ENCODE data around the gene MPC1. TPM values are rescaled to one million over a fixed set of nuclear protein-coding genes. Genes with fewer than 3 reads are reported as not detected.

MPC1 gene
- total and polyA plus RNA-seq, 4 experiments from 2014 or later = 33.1 to 85.0 (median 46.0) TPM

GRCh38 chr6:166415306-166415705 lies 32.6 kb upstream of the MPC1 start:
- H3K4me1 ChIP-seq (ENCODE audit: insufficient read depth, low read length) = peaks cover 100% of the 10 kb centered on the region
- CTCF ChIA-PET (ENCODE audit: partially characterized antibody) = interaction anchor here (0.6 to 4.9 kb wide), 7 partner anchors 11 to 101 kb away, joined by 3 to 31 read pairs (median 5); no protein-coding TSS in a partner anchor
- peak overlapping the region; percentile 26 for H3K27ac ChIP-seq (ENCODE audit: low read depth, low read length)
- peak overlapping the region; percentile 96 to 99 (median 98) for H3K27ac Mint-ChIP-seq
- peaks cover 0 to 4% of the 10 kb centered on the region in 2 donors for H3K27me3 Mint-ChIP-seq
- POLR2A ChIA-PET (ENCODE audit: partially characterized antibody) = interaction anchor here (0.7 to 2.8 kb wide), 9 partner anchors 8 to 212 kb away, joined by 3 to 11 read pairs (median 5); partner anchors contain the start of gene RPS6KA2
- no peaks in the 10 kb centered on the region for H3K27me3 ChIP-seq (ENCODE audit: insufficient read depth, low read length)
- H3K9me3 Mint-ChIP-seq = peaks cover 2 to 15% (median 6%) of the 10 kb centered on the region in 8 donors
- DNase-seq = peak; percentile 53 to 67 (median 62)
- H3K4me3 Mint-ChIP-seq = peak overlapping the region; percentile 51 to 85 (median 74)
- peaks cover 18 to 20% of the 10 kb centered on the region in 2 donors for H3K36me3 Mint-ChIP-seq
- intact Hi-C loops (cut with micrococcal nuclease) = loop anchor here (10.0 kb wide), 2 partner anchors 539 to 709 kb away; partner anchors contain the start of genes CCR6 and RNASET2
- H3K4me1 Mint-ChIP-seq = peaks cover 67 to 98% (median 86%) of the 10 kb centered on the region in 4 donors
- no peaks in the 10 kb centered on the region for H3K36me3 ChIP-seq (ENCODE audit: insufficient read depth, low read length)
- H3K4me3 ChIP-seq (ENCODE audit: low read length in 2 of 2) = peak overlapping the region; percentile 2 to 8
- H3K9me3 ChIP-seq (ENCODE audit: control insufficient read depth in 1 of 2, low read length in 2 of 2) = no peaks in the 10 kb centered on the region

- H3K4me1 ChIP-seq (ENCODE audit: insufficient read depth, low read length) = peaks cover 85% of the 10 kb centered on the region
- H3K9me3 ChIP-seq (ENCODE audit: control insufficient read depth in 1 of 2, low read length in 2 of 2) = no peaks in the 10 kb centered on the region
- H3K36me3 ChIP-seq (ENCODE audit: insufficient read depth, low read length) = no peaks in the 10 kb centered on the region
- ChIA-PET POLR2A (ENCODE audit: partially characterized antibody) (interaction anchor here (1.3 to 2.1 kb wide), 2 partner anchors 22 to 75 kb away, joined by 4 to 6 read pairs; no protein-coding TSS in a partner anchor), CTCF (ENCODE audit: partially characterized antibody) (interaction anchor here (1.0 to 4.9 kb wide), 3 partner anchors 13 to 32 kb away, joined by 3 to 31 read pairs (median 6); no protein-coding TSS in a partner anchor)
- no peak overlapping the region for H3K4me3 ChIP-seq (ENCODE audit: low read length in 2 of 2)
- no peaks in the 10 kb centered on the region for H3K27me3 ChIP-seq (ENCODE audit: insufficient read depth, low read length)
- Mint-ChIP-seq H3K36me3 (peaks cover 15 to 18% of the 10 kb centered on the region in 2 donors), H3K4me1 (peaks cover 61 to 94% (median 78%) of the 10 kb centered on the region in 4 donors), H3K4me3 (peak overlapping the region; percentile 31 to 85 (median 66)), H3K27me3 (peaks cover 0 to 4% of the 10 kb centered on the region in 2 donors), H3K9me3 (peaks cover 2 to 15% (median 6%) of the 10 kb centered on the region in 8 donors), H3K27ac (peak overlapping the region; percentile 70 to 99 (median 78))
- peak in 4 of 5 donors; percentile 24 to 58 (median 38) for DNase-seq
- no peak overlapping the region for H3K27ac ChIP-seq (ENCODE audit: low read depth, low read length)
- intact Hi-C loops (cut with micrococcal nuclease) = loop anchor here (10.0 kb wide), 2 partner anchors 541 to 711 kb away; partner anchors contain the start of genes CCR6 and RNASET2
Observed at GRCh38 chr6:166413491-166413951, 30.8 kb upstream of the MPC1 start.

- peaks cover 79% of the 10 kb centered on the region for H3K4me1 ChIP-seq (ENCODE audit: insufficient read depth, low read length)
- H3K36me3 ChIP-seq (ENCODE audit: insufficient read depth, low read length) = no peaks in the 10 kb centered on the region
- peaks cover 15 to 18% of the 10 kb centered on the region in 2 donors for H3K36me3 Mint-ChIP-seq
- no peak for DNase-seq
- H3K4me3 ChIP-seq (ENCODE audit: low read length in 2 of 2) = no peak overlapping the region
- H3K27ac Mint-ChIP-seq = peak overlapping the region; percentile 70 to 99 (median 78)
- no peaks in the 10 kb centered on the region for H3K9me3 ChIP-seq (ENCODE audit: control insufficient read depth in 1 of 2, low read length in 2 of 2)
- H3K27ac ChIP-seq (ENCODE audit: low read depth, low read length) = no peak overlapping the region
- POLR2A ChIA-PET (ENCODE audit: partially characterized antibody) = interaction anchor here (1.3 to 2.1 kb wide), 2 partner anchors 23 to 75 kb away, joined by 4 to 6 read pairs; no protein-coding TSS in a partner anchor
- H3K27me3 ChIP-seq (ENCODE audit: insufficient read depth, low read length) = no peaks in the 10 kb centered on the region
- peaks cover 0 to 4% of the 10 kb centered on the region in 2 donors for H3K27me3 Mint-ChIP-seq
- intact Hi-C loops (cut with micrococcal nuclease) = loop anchor here (10.0 kb wide), 2 partner anchors 542 to 712 kb away; partner anchors contain the start of genes CCR6 and RNASET2
- H3K4me1 Mint-ChIP-seq = peaks cover 58 to 92% (median 75%) of the 10 kb centered on the region in 4 donors
- peak overlapping the region; percentile 10 to 85 (median 66) for H3K4me3 Mint-ChIP-seq
- H3K9me3 Mint-ChIP-seq = peaks cover 2 to 15% (median 6%) of the 10 kb centered on the region in 8 donors
- CTCF ChIA-PET (ENCODE audit: partially characterized antibody) = interaction anchor here (4.9 kb wide), 1 partner anchor 13 kb away, joined by 31 read pairs; no protein-coding TSS in a partner anchor
Observed at GRCh38 chr6:166412911-166413384, 30.2 kb upstream of the MPC1 start.

DNA sequence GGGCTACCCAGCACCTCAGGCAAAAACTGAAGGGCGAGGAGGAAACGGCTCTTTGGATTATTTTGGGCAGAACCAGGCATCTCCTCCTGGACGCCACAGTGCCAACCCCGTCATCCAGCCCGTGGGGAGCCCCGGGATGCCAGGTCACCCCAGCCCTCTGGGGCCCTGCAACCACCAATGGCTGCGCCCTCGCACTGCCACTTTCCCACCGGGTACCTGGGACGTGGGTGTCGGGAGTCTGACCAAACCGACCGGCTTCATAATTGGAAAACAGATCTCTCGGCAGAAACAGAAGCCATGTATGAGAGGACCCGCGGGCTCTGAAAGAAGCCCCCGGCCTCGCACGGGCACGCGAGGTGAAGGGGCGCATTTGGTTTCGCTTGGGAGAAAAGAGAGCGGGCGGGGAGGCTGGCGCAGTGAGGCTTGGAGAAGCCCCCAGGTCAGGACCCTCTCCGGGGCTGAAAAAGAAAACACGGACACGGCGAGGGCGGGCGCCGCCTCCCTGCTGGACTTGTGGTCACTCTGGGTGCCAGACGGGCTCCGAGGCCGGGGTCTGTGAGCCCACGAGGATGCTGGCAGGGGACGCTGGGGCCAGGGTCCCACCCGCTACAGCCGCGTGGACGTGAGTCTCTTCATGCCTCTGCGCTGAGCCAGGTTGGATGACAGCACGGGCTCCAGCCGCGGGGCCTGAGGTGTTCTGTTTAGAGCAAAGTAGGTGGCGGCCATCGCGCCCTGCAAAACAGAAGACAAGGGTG lies 29.6 kb upstream of the MPC1 start:
- POLR2A ChIA-PET (ENCODE audit: partially characterized antibody) = interaction anchor here (0.6 to 2.1 kb wide), 7 partner anchors 12 to 215 kb away, joined by 3 to 8 read pairs (median 5); partner anchors contain the start of gene RPS6KA2
- intact Hi-C loops (cut with micrococcal nuclease) = loop anchor here (10.0 kb wide), 2 partner anchors 542 to 712 kb away; partner anchors contain the start of genes CCR6 and RNASET2
- peaks cover 2 to 15% (median 5%) of the 10 kb centered on the region in 8 donors for H3K9me3 Mint-ChIP-seq
- H3K36me3 Mint-ChIP-seq = peaks cover 12 to 18% of the 10 kb centered on the region in 2 donors
- no peaks in the 10 kb centered on the region for H3K27me3 ChIP-seq (ENCODE audit: insufficient read depth, low read length)
- H3K36me3 ChIP-seq (ENCODE audit: insufficient read depth, low read length) = no peaks in the 10 kb centered on the region
- peak overlapping the region; percentile 38 for H3K27ac ChIP-seq (ENCODE audit: low read depth, low read length)
- DNase-seq = no peak
- peaks cover 0 to 2% of the 10 kb centered on the region in 2 donors for H3K27me3 Mint-ChIP-seq
- CTCF ChIA-PET (ENCODE audit: partially characterized antibody) = interaction anchor here (0.7 to 5.0 kb wide), 10 partner anchors 9 to 177 kb away, joined by 3 to 50 read pairs (median 8); no protein-coding TSS in a partner anchor
- peaks cover 73% of the 10 kb centered on the region for H3K4me1 ChIP-seq (ENCODE audit: insufficient read depth, low read length)
- peaks cover 56 to 86% (median 70%) of the 10 kb centered on the region in 4 donors for H3K4me1 Mint-ChIP-seq
- peak overlapping the region; percentile 88 to 96 (median 91) for H3K27ac Mint-ChIP-seq
- no peaks in the 10 kb centered on the region for H3K9me3 ChIP-seq (ENCODE audit: control insufficient read depth in 1 of 2, low read length in 2 of 2)
- H3K4me3 ChIP-seq (ENCODE audit: low read length in 2 of 2) = peak overlapping the region in 1 of 2 donors; percentile 19
- H3K4me3 Mint-ChIP-seq = peak overlapping the region; percentile 80 to 93 (median 86)

GRCh38 chr6:166411721-166412151 lies 29.0 kb upstream of the MPC1 start:
- Mint-ChIP-seq H3K9me3 (peaks cover under 1 to 11% (median 4%) of the 10 kb centered on the region in 8 donors), H3K27me3 (no peaks in the 10 kb centered on the region), H3K4me1 (peaks cover 50 to 80% (median 64%) of the 10 kb centered on the region in 4 donors), H3K4me3 (peak overlapping the region; percentile 80 to 93 (median 86)), H3K36me3 (peaks cover 6 to 14% of the 10 kb centered on the region in 2 donors), H3K27ac (peak overlapping the region; percentile 88 to 96 (median 91))
- H3K9me3 ChIP-seq (ENCODE audit: control insufficient read depth in 1 of 2, low read length in 2 of 2) = no peaks in the 10 kb centered on the region
- H3K27me3 ChIP-seq (ENCODE audit: insufficient read depth, low read length) = no peaks in the 10 kb centered on the region
- intact Hi-C loops (cut with micrococcal nuclease) = loop anchor here (10.0 kb wide), 2 partner anchors 543 to 713 kb away; partner anchors contain the start of genes CCR6 and RNASET2
- H3K36me3 ChIP-seq (ENCODE audit: insufficient read depth, low read length) = no peaks in the 10 kb centered on the region
- H3K4me1 ChIP-seq (ENCODE audit: insufficient read depth, low read length) = peaks cover 67% of the 10 kb centered on the region
- POLR2A ChIA-PET (ENCODE audit: partially characterized antibody) = interaction anchor here (0.6 to 1.3 kb wide), 7 partner anchors 11 to 216 kb away, joined by 3 to 8 read pairs (median 3); partner anchors contain the start of gene RPS6KA2
- CTCF ChIA-PET (ENCODE audit: partially characterized antibody) = interaction anchor here (0.7 to 5.0 kb wide), 10 partner anchors 8 to 176 kb away, joined by 3 to 50 read pairs (median 6); no protein-coding TSS in a partner anchor
- peak overlapping the region in 1 of 2 donors; percentile 19 for H3K4me3 ChIP-seq (ENCODE audit: low read length in 2 of 2)
- peak; percentile 47 to 57 (median 55) for DNase-seq
- H3K27ac ChIP-seq (ENCODE audit: low read depth, low read length) = peak overlapping the region; percentile 38

- peak overlapping the region; percentile 80 to 93 (median 86) for H3K4me3 Mint-ChIP-seq
- intact Hi-C loops (cut with micrococcal nuclease) = loop anchor here (10.0 kb wide), 2 partner anchors 544 to 714 kb away; partner anchors contain the start of genes CCR6 and RNASET2
- ChIA-PET POLR2A (ENCODE audit: partially characterized antibody) (interaction anchor here (0.6 to 1.5 kb wide), 9 partner anchors 8 to 216 kb away, joined by 3 to 8 read pairs (median 3); partner anchors contain the start of gene RPS6KA2), CTCF (ENCODE audit: partially characterized antibody) (interaction anchor here (0.7 to 5.0 kb wide), 11 partner anchors 8 to 176 kb away, joined by 3 to 50 read pairs (median 4); no protein-coding TSS in a partner anchor)
- H3K4me1 Mint-ChIP-seq = peaks cover 45 to 76% (median 60%) of the 10 kb centered on the region in 4 donors
- Histone ChIP-seq H3K4me3 (ENCODE audit: low read length in 2 of 2) (peak overlapping the region in 1 of 2 donors; percentile 19), H3K27ac (ENCODE audit: low read depth, low read length) (peak overlapping the region; percentile 38), H3K27me3 (ENCODE audit: insufficient read depth, low read length) (no peaks in the 10 kb centered on the region), H3K36me3 (ENCODE audit: insufficient read depth, low read length) (no peaks in the 10 kb centered on the region), H3K9me3 (ENCODE audit: control insufficient read depth in 1 of 2, low read length in 2 of 2) (no peaks in the 10 kb centered on the region), H3K4me1 (ENCODE audit: insufficient read depth, low read length) (peaks cover 62% of the 10 kb centered on the region)
- no peak for DNase-seq
- peaks cover 4 to 9% of the 10 kb centered on the region in 2 donors for H3K36me3 Mint-ChIP-seq
- no peaks in the 10 kb centered on the region for H3K27me3 Mint-ChIP-seq
- H3K27ac Mint-ChIP-seq = peak overlapping the region; percentile 88 to 96 (median 91)
- H3K9me3 Mint-ChIP-seq = peaks cover 0 to 7% (median under 1%) of the 10 kb centered on the region in 8 donors
Observed at GRCh38 chr6:166411271-166411670, 28.5 kb upstream of the MPC1 start.

Data from CD4-positive, alpha-beta memory T cell (primary cell).